Measurements from ENCODE around the gene CSRNP3. TPM values are rescaled to one million over a fixed set of nuclear protein-coding genes. Genes with fewer than 3 reads are reported as not detected.

The CSRNP3 gene
- total and polyA plus RNA-seq, 4 donors = 0.18 to 2.2 (median 2.0) TPM

DNA sequence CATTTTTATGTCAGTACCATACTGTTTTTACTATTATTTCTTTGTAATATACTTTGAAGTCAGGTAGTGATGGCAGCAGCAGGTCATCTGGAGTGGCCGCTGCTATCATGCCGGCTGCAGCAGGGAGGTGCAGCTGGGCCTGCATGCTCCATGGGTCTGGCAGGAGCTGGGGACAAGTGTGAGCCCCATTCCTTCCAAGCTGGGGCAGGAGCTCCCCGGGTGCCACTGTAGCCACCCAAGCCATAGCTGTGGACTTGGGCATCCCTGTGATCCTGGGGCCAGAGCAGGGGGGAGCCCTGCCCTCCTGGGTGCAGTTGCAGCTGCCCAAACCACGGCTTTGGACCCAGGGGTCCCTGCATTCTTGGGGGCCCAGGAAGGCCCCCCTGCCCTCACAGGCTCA is 59.2 kb downstream of the CSRNP3 start:
- no peak overlapping the region for H3K9ac ChIP-seq (ENCODE audit: low read depth in 1 of 2, low read length in 2 of 2)
- H3K4me3 ChIP-seq (ENCODE audit: low read depth in 1 of 3, low read length in 3 of 3) = no peak overlapping the region
- WGBS = 96% methylated on average over 4 of the region's 4 CpGs
- H3K9me3 ChIP-seq (ENCODE audit: control insufficient read depth in 4 of 4, low read length in 3 of 4) = no peaks in the 10 kb centered on the region
- H3K27me3 ChIP-seq (ENCODE audit: control insufficient read depth in 4 of 4, insufficient read depth in 4 of 4, low read length in 3 of 4) = no peaks in the 10 kb centered on the region
- TF ChIP-seq RXRA (IDR thresholded peaks at IDR 0.05) (no peak), RAD21 (IDR thresholded peaks at IDR 0.05) (no peak), EGR1 (IDR thresholded peaks at IDR 0.05; ENCODE audit: low read depth in 2 of 2) (no peak), HNF4G (IDR thresholded peaks at IDR 0.05) (no peak), NR2F2 (IDR thresholded peaks at IDR 0.05) (no peak), HNF4A (conservative IDR thresholded peaks at IDR 0.05) (no peak), GABPA (IDR thresholded peaks at IDR 0.05 in 1 of 2, conservative IDR thresholded peaks at IDR 0.05 in 1 of 2) (no peak)
- TF ChIP-seq, protein P1, sequence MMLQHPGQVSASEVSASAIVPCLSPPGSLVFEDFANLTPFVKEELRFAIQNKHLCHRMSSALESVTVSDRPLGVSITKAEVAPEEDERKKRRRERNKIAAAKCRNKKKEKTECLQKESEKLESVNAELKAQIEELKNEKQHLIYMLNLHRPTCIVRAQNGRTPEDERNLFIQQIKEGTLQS (IDR thresholded peaks at IDR 0.05) = no peak
- TF ChIP-seq, protein P2, sequence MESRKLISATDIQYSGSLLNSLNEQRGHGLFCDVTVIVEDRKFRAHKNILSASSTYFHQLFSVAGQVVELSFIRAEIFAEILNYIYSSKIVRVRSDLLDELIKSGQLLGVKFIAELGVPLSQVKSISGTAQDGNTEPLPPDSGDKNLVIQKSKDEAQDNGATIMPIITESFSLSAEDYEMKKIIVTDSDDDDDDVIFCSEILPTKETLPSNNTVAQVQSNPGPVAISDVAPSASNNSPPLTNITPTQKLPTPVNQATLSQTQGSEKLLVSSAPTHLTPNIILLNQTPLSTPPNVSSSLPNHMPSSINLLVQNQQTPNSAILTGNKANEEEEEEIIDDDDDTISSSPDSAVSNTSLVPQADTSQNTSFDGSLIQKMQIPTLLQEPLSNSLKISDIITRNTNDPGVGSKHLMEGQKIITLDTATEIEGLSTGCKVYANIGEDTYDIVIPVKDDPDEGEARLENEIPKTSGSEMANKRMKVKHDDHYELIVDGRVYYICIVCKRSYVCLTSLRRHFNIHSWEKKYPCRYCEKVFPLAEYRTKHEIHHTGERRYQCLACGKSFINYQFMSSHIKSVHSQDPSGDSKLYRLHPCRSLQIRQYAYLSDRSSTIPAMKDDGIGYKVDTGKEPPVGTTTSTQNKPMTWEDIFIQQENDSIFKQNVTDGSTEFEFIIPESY (IDR thresholded peaks at IDR 0.05) = no peak
- DNase-seq (ENCODE audit: low spot score) = no peak
- H3K36me3 ChIP-seq (ENCODE audit: control insufficient read depth in 4 of 4, insufficient read depth in 3 of 4, low read depth in 1 of 4, low read length in 3 of 4) = no peaks in the 10 kb centered on the region
- no peaks in the 10 kb centered on the region for H3K4me1 ChIP-seq (ENCODE audit: control insufficient read depth in 4 of 4, insufficient read depth in 4 of 4, low read length in 3 of 4)
- no peak overlapping the region for H3K27ac ChIP-seq (ENCODE audit: low read depth in 1 of 2, low read length in 2 of 2)

DNA sequence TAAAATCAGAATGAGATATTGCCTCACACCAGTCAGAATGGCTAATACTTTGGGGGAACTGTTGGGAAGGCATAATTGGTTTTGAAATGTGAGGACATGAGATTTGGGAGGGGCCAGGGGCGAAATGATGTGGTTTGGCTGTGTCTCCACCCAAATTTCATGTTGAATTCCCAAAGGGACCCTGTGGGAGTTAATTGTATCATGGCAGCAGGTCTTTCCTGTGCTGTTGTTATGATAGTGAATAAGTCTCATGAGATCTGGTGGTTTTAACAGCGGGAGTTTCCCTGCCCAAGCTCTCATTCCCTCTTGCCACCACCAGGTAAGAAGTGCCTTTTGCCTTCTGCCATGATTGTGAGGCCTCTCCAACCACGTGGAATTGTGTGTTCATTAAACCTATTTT is 59.6 kb downstream of the CSRNP3 start:
- Histone ChIP-seq H3K27ac (ENCODE audit: low read depth in 1 of 2, low read length in 2 of 2) (no peak overlapping the region), H3K4me1 (ENCODE audit: control insufficient read depth in 4 of 4, insufficient read depth in 4 of 4, low read length in 3 of 4) (no peaks in the 10 kb centered on the region), H3K9ac (ENCODE audit: low read depth in 1 of 2, low read length in 2 of 2) (no peak overlapping the region), H3K4me3 (ENCODE audit: low read depth in 1 of 3, low read length in 3 of 3) (no peak overlapping the region), H3K36me3 (ENCODE audit: control insufficient read depth in 4 of 4, insufficient read depth in 3 of 4, low read depth in 1 of 4, low read length in 3 of 4) (no peaks in the 10 kb centered on the region), H3K27me3 (ENCODE audit: control insufficient read depth in 4 of 4, insufficient read depth in 4 of 4, low read length in 3 of 4) (no peaks in the 10 kb centered on the region), H3K9me3 (ENCODE audit: control insufficient read depth in 4 of 4, low read length in 3 of 4) (no peaks in the 10 kb centered on the region)
- TF ChIP-seq RXRA (IDR thresholded peaks at IDR 0.05) = no peak
- TF ChIP-seq, protein P3, sequence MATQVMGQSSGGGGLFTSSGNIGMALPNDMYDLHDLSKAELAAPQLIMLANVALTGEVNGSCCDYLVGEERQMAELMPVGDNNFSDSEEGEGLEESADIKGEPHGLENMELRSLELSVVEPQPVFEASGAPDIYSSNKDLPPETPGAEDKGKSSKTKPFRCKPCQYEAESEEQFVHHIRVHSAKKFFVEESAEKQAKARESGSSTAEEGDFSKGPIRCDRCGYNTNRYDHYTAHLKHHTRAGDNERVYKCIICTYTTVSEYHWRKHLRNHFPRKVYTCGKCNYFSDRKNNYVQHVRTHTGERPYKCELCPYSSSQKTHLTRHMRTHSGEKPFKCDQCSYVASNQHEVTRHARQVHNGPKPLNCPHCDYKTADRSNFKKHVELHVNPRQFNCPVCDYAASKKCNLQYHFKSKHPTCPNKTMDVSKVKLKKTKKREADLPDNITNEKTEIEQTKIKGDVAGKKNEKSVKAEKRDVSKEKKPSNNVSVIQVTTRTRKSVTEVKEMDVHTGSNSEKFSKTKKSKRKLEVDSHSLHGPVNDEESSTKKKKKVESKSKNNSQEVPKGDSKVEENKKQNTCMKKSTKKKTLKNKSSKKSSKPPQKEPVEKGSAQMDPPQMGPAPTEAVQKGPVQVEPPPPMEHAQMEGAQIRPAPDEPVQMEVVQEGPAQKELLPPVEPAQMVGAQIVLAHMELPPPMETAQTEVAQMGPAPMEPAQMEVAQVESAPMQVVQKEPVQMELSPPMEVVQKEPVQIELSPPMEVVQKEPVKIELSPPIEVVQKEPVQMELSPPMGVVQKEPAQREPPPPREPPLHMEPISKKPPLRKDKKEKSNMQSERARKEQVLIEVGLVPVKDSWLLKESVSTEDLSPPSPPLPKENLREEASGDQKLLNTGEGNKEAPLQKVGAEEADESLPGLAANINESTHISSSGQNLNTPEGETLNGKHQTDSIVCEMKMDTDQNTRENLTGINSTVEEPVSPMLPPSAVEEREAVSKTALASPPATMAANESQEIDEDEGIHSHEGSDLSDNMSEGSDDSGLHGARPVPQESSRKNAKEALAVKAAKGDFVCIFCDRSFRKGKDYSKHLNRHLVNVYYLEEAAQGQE (IDR thresholded peaks at IDR 0.05) = no peak
- no peak for TF ChIP-seq JUND (IDR thresholded peaks at IDR 0.05)
- no peak for TF ChIP-seq TAF1 (conservative IDR thresholded peaks at IDR 0.05)
- TF ChIP-seq, protein P1 (IDR thresholded peaks at IDR 0.05) = no peak
- TF ChIP-seq GABPA (IDR thresholded peaks at IDR 0.05 in 1 of 2, conservative IDR thresholded peaks at IDR 0.05 in 1 of 2) = no peak
- no peak for TF ChIP-seq FOXA1 (IDR thresholded peaks at IDR 0.05)
- 86% methylated on average over 3 of the region's 3 CpGs for WGBS
- DNase-seq (ENCODE audit: low spot score) = no peak

Measured in liver (tissue), 9 donors.